Activated T-cell treated with anti-CD3 and anti-CD28 coated beads for 1 hour (primary cell): ENCODE data around the gene TTLL9.
"Not testable (repeated sequence)": the region's sequence is repeated elsewhere in the genome, so short reads cannot be mapped to it uniquely, and the experiment has no call there.

ENCODE experiments used
- DNase-seq: peaks from one replicate; pipeline ENCODE4 v3.0.0-alpha.2; 2020; ENCODE audit warnings: low read depth

The TTLL9 gene

GRCh38 chr20:31918466-31919105 lies 48.2 kb downstream of the TTLL9 start:
- DNase-seq, result no peak

DNA sequence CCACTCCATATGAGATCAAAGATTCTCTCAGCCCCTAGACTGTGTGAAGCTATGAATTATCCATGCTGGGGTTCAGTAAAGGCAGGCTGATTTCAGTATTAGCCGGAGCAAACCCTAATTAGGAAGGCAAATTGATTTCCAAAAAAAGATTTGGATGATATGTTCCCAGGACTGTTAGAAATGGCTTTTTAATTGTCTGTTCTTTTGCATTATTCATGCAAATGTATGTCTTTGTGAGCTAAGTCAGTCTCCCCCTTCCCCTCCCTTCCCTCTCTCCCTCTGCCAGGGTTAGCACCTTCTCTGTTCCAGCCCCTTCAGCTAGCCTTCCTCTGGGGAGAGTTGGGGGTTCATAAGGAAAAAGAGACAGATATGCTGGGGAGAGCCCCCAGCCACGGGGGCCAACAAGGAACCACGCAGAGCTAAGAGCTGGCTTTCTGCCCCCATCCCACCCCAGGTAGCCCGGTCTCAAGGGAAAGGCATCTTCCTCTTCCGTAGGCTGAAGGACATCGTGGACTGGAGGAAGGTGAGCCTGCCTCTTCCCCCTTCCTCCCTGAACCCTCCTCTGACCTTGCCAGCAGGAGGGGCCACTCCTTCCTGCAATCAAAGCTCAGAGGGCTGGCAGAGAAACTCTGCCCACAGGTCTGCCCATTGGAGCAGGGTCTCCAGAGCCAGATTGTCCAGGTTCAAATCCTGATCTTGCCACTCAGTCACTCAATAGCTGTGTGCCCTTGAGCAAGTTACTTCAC lies 49.1 kb downstream of the TTLL9 start:
- DNase-seq, result no peak

GRCh38 chr20:31920275-31920855 lies 49.9 kb downstream of the TTLL9 start:
- no peak for DNase-seq

- DNase-seq, result not testable (repeated sequence)
Observed at GRCh38 chr20:31921480-31921879, 51.0 kb downstream of the TTLL9 start.

- DNase-seq, result no peak
Observed at GRCh38 chr20:31922181-31922580, 51.7 kb downstream of the TTLL9 start.

GRCh38 chr20:31922588-31922987 lies 52.2 kb downstream of the TTLL9 start:
- no peak for DNase-seq

DNA sequence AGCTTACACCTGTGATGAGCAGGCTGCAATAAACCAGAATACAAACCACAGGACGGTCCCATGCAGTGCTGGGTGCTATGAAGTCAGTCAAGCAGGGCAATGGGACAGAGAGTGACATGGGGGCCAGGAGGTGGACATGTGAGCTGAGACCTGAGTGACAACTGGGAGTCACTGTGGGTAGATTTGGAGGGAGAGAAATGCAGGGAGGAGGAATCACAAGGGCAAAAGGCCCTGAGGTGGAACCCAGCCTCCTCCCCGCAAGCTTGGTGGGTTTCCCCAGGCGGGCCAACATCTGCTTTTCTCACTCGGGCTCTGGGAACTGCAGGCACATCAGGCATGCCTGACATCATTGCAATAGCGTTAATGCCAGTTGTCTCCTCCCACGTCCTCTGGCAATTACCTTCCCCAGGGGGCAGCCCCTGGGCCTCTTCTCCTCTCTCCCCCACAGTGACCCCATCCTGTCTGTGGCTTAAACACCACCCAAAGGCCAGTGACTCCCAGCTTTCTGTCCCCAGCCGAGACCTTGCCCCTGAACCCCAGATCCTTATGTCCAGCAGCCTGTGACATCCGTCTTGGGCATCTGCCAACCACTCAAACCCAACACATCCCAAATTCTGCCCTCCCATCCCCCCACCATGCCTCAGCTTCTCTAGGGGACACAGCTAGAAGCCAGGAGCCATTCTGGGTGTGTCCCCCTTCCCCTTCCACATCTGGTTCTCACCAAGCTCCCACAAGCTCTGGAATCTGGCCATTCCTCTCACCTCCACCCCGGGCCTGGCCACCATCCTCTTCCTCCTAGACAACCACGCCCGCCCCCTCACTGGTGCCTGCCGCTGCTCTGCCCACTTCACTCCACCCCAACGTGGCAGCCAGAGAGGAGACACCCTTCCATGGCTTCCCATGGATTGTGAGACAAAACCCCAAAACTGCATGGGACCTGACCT lies 53.2 kb downstream of the TTLL9 start:
- DNase-seq, result no peak

DNA sequence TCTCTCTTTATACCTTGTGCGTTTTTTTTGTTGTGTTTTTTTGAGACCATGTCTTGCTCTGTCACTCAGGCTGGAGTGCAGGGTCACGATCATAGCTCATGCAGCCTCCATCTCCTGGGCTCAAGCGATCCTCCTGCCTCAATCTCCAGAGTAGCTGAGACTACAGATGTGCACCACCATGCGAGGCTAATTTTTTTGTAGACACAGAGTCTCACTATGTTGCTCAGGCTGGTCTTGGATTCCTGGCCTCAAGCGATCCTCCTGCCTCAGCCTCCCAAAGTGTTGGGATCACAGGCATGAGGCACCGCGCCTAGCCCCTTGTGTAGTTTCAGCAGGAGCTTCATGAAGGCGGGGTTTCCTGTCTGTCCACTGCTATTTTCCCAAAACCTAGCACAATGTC lies 54.1 kb downstream of the TTLL9 start:
- no peak for DNase-seq

DNA sequence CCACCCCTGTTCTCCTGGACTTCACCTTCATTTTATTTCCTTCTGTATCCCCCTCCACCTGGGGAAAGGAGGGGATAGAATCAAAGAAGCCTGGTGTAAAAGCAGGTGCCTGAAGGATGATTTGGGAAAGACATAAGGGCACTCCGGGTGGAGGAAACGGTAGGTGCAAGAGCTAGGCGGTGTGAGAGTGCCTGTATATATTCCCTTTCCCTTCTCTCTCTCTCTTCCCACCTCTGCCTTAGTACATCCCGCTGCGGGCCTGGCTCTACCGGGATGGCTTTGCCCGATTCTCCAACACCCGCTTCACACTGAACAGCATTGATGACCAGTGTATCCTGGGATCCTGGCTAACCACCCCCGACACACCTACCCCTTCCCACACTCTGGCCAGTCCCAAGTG lies 55.2 kb downstream of the TTLL9 start:
- DNase-seq, result no peak

GRCh38 chr20:31926493-31926892 lies 56.1 kb downstream of the TTLL9 start:
- DNase-seq, result no peak

DNA sequence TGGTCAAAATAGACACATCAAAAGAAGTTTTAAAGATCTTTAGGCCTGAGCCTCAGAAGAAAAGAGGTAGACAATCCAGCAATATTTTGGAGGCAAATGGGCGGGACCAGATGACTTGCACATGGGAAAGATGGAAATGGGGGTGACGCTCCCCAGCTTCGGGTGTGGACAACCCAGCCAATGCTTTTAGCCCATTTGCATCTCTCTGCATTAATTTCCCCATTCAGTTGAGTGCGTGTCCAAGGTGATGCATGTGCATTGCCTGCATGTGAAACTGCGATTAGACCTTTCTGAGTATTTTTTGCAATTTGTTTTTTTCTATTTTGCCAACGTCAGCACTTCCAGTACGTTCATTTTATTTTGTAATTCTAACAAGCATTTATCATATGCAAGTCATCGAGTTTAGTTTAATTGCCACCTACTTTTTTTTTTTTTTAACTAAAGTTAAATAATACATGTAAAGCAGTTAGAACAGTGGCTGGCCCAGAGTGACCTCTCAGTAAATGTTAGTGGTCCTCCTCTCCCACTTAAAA lies 57.3 kb downstream of the TTLL9 start:
- DNase-seq, result no peak

GRCh38 chr20:31929631-31930030 lies 59.2 kb downstream of the TTLL9 start:
- not testable (repeated sequence) for DNase-seq

GRCh38 chr20:31930779-31931178 lies 60.3 kb downstream of the TTLL9 start:
- DNase-seq, result no peak

DNA sequence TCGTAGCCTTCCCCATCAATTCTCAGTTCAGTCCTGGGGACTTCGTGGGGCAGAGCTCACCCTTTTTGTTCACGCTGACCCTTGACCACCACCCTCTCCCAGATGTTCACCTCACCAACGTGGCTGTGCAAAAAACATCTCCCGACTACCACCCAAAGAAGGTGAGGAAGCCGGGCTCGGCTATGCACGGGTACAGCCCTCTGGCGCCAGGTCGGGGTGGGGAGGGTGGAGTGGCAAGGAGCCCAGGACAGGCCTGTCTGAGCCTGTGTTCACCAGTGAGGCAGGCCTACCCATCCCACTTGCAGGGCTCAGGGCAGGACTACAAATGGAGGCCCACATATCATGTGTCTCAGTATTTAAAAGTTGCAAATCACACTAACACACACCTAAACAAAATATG lies 63.3 kb downstream of the TTLL9 start:
- DNase-seq, result no peak

DNA sequence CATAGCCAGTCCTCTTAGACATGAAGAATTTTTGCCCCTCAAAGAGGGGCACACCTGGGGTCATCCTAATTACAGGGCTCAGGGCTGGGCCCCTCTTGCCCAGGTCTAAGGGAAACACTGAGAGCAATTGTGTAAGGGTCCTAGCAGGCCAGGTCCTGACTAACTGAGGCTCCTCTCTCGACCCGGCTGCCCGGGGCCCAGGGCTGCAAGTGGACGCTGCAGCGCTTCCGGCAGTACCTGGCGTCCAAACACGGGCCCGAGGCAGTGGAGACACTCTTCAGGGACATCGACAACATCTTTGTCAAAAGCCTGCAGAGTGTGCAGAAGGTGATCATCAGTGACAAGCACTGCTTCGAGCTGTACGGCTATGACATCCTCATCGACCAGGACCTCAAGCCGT lies 64.1 kb downstream of the TTLL9 start:
- no peak for DNase-seq

DNA sequence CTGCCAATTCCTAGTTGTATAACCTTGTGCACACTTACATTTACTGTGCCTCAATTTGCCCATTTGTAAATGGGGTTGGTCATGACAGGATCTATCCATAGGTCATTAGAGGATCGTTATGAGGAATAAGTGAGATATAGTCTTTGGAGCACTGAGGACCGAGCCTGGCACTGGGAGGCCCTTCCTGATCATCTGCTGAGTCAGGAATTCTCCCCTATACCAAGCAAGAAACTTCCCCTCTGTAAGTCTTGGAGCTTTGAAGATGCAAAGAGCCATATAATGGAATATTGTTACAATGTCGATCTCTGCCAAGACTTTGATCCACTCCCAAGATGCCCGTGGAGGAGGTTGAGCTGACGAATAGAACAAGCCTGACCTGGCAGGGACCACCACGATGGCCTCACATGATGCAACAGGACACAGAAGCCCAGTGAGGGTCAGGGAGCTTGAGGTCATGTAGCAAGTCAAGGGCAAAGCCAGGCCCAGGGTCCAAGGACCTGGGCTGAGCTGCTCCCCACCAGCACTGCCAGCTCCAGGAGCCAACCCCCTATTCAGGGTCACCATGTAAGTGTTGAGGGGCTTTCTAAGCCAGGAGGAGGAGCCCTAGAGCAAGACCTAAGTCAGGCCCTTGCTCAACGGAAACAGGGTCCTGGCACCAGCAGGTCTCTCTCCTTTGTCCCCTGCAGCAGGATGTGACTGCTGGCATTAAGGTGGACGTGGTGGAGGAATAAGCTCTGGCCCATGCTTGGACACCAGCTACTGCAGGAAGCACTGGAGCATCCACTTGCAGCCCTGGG lies 64.7 kb downstream of the TTLL9 start:
- no peak for DNase-seq

DNA sequence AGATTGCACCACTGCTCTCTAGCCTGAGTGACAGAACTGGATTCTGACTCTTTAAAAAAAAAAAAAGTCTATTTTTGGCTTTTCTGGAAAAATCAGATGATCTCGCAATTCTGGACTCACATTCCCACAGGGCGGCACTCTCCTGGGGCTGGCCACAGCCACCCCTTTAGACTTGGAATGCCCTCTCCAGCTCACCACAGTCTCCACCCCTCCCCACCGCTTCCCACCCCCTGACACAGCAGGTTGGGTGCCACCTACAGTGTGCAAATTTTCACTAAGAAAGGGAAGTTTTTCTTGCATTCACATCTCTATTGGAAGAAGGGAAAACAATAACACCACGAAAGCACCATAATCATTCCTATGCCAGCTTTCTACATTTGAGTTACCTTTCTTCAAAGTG lies 66.0 kb downstream of the TTLL9 start:
- no peak for DNase-seq

GRCh38 chr20:31937820-31938219 lies 67.4 kb downstream of the TTLL9 start:
- DNase-seq, result no peak

DNA sequence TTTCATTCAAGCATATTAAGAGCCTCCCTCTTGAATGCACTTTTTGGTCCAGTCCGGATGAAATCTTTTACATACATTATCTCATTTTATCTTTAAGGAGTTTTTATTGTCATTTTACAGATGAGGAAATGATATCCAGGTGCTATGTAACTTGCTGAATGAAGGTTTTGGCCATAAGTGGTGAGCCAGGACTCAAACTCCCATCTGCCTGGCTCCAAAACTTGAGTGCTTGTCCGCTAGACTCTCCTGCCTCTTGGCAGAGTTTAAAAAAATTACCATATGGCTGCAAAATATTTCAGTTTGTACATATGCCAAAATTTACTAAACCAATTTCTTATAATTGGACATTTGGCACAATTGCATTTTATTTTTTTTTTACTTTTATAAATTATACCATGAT lies 69.2 kb downstream of the TTLL9 start:
- DNase-seq, result no peak

DNA sequence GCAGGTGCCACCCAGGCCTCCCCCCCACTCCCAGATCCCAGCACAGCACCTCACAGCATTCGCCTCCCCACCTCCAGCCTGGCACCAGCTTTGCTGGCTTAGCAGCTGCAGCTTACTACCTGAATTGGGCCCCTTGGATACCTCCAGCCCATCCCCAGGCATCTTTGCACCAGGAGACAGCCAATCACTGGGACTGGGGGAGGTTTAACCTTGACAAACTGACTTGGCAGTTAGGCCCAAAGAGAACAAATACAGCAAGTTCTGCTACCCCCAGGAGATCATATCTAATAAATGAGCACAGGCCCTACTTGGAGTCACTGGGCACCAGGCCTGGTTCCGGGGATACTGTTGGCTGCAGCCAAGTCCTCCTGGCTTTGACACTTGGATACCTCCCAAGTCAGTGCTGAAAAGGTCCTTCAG lies 72.6 kb downstream of the TTLL9 start:
- no peak for DNase-seq

DNA sequence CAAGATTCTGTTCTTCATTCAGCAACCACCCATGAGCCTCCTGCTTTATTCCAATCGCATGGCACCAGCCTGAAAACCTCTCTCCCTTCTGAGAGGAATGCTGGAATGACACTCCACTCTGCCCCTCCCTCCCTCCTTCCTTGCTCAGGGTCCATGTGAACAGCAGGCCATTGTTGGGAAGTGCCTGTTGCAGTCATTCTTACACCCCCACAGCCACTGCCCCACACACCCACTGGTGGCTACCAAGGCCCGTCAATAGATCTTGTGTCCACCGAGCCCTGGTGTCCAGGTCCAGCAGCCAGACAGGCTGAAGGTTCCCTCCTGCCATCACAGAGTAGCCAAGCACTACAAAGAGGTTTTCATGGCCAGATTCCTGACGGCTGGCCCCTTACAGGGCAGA lies 74.9 kb downstream of the TTLL9 start:
- DNase-seq, result no peak
